Uterus (tissue), 2 donors: ENCODE data around the gene EVI5L.

Experiments used
- CTCF ChIP-seq, 4 experiments: fragments of 200-600 bp in 2 of 4; fragments of 450-650 bp in 2 of 4; sonication (generic) in 2 of 4; IDR thresholded peaks; one replicate each; pipeline ENCODE4 v1.5.1; 2016 to 2019; ENCODE audit warnings: antibody characterized with exemption in 4 of 4, mild to moderate bottlenecking in 2 of 4, moderate library complexity in 1 of 4
- POLR2A ChIP-seq, 2 donors: fragments of 450-650 bp; IDR thresholded peaks; one replicate each; pipeline ENCODE4 v1.6.1; 2016; ENCODE audit warnings: antibody characterized with exemption in 2 of 2, mild to moderate bottlenecking in 1 of 2, moderate library complexity in 1 of 2

- TF ChIP-seq CTCF (IDR thresholded peaks at IDR 0.05) (no peak), POLR2A (IDR thresholded peaks at IDR 0.05) (no peak)
Measured at GRCh38 chr19:7822910-7823515, 7.0 kb upstream of the EVI5L start.
